K562 (cell line): ENCODE results near the gene NLRP9.

ENCODE experiments used
- CHD2 ChIP-seq: IDR thresholded peaks from 2 replicates; pipeline ENCODE4 v1.6.1; 2011; ENCODE audit warnings: low read depth, low read length
- ELF1 ChIP-seq: fragments of 200-800 bp; sonication (Bioruptor generic); IDR thresholded peaks from 2 replicates; pipeline ENCODE4 v1.6.1; 2016; ENCODE audit warnings: missing genetic modification characterization, missing compliant biosample characterization
- FOS ChIP-seq: IDR thresholded peaks from 3 replicates; pipeline ENCODE4 v1.6.1; 2011; ENCODE audit not compliant: insufficient read length; ENCODE audit errors: extremely low read depth
- HNRNPL ChIP-seq: fragments of 200-400 bp; formaldehyde crosslinking; IDR thresholded peaks from 2 replicates; pipeline ENCODE4 v1.6.1; 2017; ENCODE audit warnings: low read depth, mild to moderate bottlenecking, low read length
- JUN ChIP-seq, 2 experiments: sonication (generic) in 1 of 2; formaldehyde crosslinking in 1 of 2; IDR thresholded peaks; 2 replicates each; pipeline versions ENCODE4 v1.6.1 to v1.8.0; 2012 to 2022; ENCODE audit warnings: borderline replicate concordance in 2 of 2, mild to moderate bottlenecking in 2 of 2, improper control_type of control experiment in 1 of 2, low read depth in 1 of 2, low read length in 1 of 2, missing genetic modification reagents in 1 of 2
- RAD51 ChIP-seq: fragments of 450-650 bp; IDR thresholded peaks from 2 replicates; pipeline ENCODE4 v1.7.1; 2016; ENCODE audit warnings: low read depth, mild to moderate bottlenecking, borderline replicate concordance
- SMARCC2 ChIP-seq: fragments of 450-650 bp; IDR thresholded peaks from 2 replicates; pipeline ENCODE4 v1.6.1; 2017; ENCODE audit warnings: antibody characterized with exemption, moderate library complexity, mild to moderate bottlenecking, low read depth
- SMC3 ChIP-seq: conservative IDR thresholded peaks from 2 replicates; pipeline ENCODE4 v1.6.1; 2011; ENCODE audit warnings: low read depth, low read length, improper control_type of control experiment; ENCODE audit not compliant: insufficient read depth
- SRF ChIP-seq, 2 experiments: fragments of 250-450, 450-650 bp in 1 of 2; sonication (Bioruptor Pico) in 1 of 2; sonication (generic) in 1 of 2; formaldehyde crosslinking; IDR thresholded peaks; 2 replicates each; pipeline versions ENCODE4 v1.5.0 to v1.5.1; 2020 to 2022; ENCODE audit warnings: mild to moderate bottlenecking in 1 of 2, missing genetic modification reagents in 1 of 2
- ZC3H4 ChIP-seq: sonication (generic); formaldehyde crosslinking; IDR thresholded peaks from 2 replicates; pipeline ENCODE4 v1.9.0; 2021; ENCODE audit warnings: missing genetic modification reagents, borderline replicate concordance
- TF ChIP-seq, protein P1 (sequence below), 2 experiments: fragments of 450-650 bp; formaldehyde crosslinking in 1 of 2; IDR thresholded peaks; 2 replicates each; pipeline versions ENCODE4 v1.4.0 to v1.6.1; 2014 to 2020; ENCODE audit warnings: mild to moderate bottlenecking in 2 of 2, borderline replicate concordance in 1 of 2, low read depth in 1 of 2

DNA sequence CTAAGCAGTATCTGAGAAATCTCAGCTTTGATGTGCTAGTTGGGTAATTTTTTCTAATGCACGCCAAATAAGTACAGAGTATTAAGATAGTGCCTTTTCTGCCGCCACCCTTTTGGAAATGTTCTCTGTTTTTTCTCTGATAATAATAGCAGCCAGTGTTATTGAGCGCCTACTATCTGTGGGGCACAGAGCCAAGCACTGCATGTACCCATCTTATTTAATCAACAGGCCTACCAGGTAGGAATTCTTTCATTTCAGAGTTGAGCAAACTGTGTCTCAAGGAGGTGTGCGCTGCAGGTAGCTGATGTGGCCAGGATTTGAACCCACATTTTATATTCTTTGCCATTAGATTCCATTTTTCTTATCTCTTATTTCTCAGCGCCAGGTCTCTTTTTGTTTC is 61.8 kb downstream of the NLRP9 start:
- TF ChIP-seq SMC3 (no peak), JUN (IDR thresholded peaks at IDR 0.05; ENCODE audit: borderline replicate concordance, low read depth, low read length) (no peak), JUN (CRISPR knock-in tag; IDR thresholded peaks at IDR 0.05; ENCODE audit: borderline replicate concordance) (no peak), SMARCC2 (no peak), FOS (no peak), CHD2 (no peak), HNRNPL (no peak), ELF1 (tag) (no peak), SRF (CRISPR knock-in tag; IDR thresholded peaks at IDR 0.05) (no peak), ZC3H4 (no peak), RAD51 (no peak)
- TF ChIP-seq, protein P1, sequence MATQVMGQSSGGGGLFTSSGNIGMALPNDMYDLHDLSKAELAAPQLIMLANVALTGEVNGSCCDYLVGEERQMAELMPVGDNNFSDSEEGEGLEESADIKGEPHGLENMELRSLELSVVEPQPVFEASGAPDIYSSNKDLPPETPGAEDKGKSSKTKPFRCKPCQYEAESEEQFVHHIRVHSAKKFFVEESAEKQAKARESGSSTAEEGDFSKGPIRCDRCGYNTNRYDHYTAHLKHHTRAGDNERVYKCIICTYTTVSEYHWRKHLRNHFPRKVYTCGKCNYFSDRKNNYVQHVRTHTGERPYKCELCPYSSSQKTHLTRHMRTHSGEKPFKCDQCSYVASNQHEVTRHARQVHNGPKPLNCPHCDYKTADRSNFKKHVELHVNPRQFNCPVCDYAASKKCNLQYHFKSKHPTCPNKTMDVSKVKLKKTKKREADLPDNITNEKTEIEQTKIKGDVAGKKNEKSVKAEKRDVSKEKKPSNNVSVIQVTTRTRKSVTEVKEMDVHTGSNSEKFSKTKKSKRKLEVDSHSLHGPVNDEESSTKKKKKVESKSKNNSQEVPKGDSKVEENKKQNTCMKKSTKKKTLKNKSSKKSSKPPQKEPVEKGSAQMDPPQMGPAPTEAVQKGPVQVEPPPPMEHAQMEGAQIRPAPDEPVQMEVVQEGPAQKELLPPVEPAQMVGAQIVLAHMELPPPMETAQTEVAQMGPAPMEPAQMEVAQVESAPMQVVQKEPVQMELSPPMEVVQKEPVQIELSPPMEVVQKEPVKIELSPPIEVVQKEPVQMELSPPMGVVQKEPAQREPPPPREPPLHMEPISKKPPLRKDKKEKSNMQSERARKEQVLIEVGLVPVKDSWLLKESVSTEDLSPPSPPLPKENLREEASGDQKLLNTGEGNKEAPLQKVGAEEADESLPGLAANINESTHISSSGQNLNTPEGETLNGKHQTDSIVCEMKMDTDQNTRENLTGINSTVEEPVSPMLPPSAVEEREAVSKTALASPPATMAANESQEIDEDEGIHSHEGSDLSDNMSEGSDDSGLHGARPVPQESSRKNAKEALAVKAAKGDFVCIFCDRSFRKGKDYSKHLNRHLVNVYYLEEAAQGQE (IDR thresholded peaks at IDR 0.05; ENCODE audit: borderline replicate concordance): no peak
- TF ChIP-seq, protein P1 (CRISPR knock-in tag; IDR thresholded peaks at IDR 0.05; ENCODE audit: low read depth): no peak
